ENCODE data around the gene HSD11B1. TPM values are rescaled to one million over a fixed set of nuclear protein-coding genes. Genes with fewer than 3 reads are reported as not detected.

The HSD11B1 gene
- total RNA-seq, 1 experiment from 2014 or later: 0.21 TPM

DNA sequence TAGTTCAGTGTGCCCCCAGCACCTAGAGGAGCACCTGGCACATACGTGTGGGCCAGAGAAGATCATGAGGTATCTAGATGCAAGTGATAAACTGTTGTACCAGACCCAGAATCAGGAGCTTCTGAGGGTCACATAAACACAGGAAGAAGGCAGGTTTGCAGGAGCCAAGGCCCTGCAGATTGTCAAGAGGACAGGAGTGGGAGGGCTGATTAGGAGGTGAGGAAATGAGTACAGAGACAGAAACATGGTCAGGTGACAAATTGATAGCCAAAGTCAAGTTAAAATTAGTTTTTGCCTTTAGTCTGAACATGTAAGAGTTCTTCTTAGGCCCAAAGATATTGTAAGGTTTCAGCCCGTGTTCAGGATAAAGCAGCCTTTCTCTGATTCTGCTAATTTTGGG is 37.2 kb downstream of the HSD11B1 start:
- no peak for DNase-seq (ENCODE audit: unreplicated experiment)
- Mint-ChIP-seq H3K9me3 (ENCODE audit: unreplicated experiment) (no peaks in the 10 kb centered on the region), H3K4me3 (ENCODE audit: unreplicated experiment) (no peak overlapping the region), H3K27ac (ENCODE audit: low read depth, unreplicated experiment) (no peak overlapping the region), H3K27me3 (ENCODE audit: insufficient read depth, unreplicated experiment) (no peaks in the 10 kb centered on the region), H3K4me1 (ENCODE audit: insufficient read depth, unreplicated experiment) (peaks cover 12% of the 10 kb centered on the region), H3K36me3 (ENCODE audit: insufficient read depth, unreplicated experiment) (no peaks in the 10 kb centered on the region)
- CTCF ChIA-PET: interaction anchor here (0.6 to 1.6 kb wide), 3 partner anchors 27 to 175 kb away, joined by 3 to 5 read pairs (median 4); no protein-coding TSS in a partner anchor
- TF ChIP-seq, protein P1, sequence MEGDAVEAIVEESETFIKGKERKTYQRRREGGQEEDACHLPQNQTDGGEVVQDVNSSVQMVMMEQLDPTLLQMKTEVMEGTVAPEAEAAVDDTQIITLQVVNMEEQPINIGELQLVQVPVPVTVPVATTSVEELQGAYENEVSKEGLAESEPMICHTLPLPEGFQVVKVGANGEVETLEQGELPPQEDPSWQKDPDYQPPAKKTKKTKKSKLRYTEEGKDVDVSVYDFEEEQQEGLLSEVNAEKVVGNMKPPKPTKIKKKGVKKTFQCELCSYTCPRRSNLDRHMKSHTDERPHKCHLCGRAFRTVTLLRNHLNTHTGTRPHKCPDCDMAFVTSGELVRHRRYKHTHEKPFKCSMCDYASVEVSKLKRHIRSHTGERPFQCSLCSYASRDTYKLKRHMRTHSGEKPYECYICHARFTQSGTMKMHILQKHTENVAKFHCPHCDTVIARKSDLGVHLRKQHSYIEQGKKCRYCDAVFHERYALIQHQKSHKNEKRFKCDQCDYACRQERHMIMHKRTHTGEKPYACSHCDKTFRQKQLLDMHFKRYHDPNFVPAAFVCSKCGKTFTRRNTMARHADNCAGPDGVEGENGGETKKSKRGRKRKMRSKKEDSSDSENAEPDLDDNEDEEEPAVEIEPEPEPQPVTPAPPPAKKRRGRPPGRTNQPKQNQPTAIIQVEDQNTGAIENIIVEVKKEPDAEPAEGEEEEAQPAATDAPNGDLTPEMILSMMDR (IDR thresholded peaks at IDR 0.05; ENCODE audit: unreplicated experiment): no peak
- intact Hi-C loops (cut with micrococcal nuclease): no loop called here
- POLR2A ChIA-PET: no interaction called here
- BruUV-seq (replicated peaks): no TSS peak

DNA sequence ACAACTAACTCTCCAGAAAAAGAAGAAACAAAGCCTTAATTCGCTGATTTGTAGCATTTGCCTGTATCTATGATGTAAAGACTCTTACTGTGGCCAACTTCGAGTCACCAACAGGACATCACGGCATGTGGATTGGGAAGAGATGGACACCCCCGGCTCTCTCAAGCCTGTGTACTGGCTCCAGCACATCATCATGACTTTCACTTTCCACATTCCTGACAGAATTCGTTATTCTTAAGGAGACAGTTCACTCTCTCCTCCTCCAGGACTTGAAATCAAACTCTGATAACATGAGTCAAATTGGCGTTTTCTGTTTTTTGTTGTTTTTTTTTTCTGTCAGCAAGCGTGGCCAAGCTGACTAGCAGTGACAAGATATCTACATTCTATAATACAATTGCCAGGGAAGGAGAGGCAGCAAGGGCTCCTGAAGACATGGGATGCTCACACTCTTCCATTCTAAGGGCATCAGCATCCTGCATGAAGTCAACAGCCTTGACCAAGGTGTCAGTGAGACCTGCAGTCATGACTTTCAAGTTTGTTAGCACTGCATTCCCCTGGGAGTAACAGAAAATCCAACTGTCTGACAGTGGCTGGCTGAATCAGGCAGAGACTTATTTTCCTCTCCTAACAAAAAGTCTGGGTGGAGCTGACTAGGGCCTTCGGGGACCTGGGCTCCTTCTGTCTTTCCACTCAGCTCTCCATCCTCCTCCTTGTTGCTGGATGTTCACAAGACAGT is 37.9 kb downstream of the HSD11B1 start:
- Mint-ChIP-seq H3K27ac (ENCODE audit: low read depth, unreplicated experiment) (no peak overlapping the region), H3K4me3 (ENCODE audit: unreplicated experiment) (no peak overlapping the region), H3K27me3 (ENCODE audit: insufficient read depth, unreplicated experiment) (no peaks in the 10 kb centered on the region), H3K9me3 (ENCODE audit: unreplicated experiment) (no peaks in the 10 kb centered on the region), H3K4me1 (ENCODE audit: insufficient read depth, unreplicated experiment) (peaks cover 16% of the 10 kb centered on the region), H3K36me3 (ENCODE audit: insufficient read depth, unreplicated experiment) (no peaks in the 10 kb centered on the region)
- BruUV-seq (replicated peaks): no TSS peak
- intact Hi-C loops (cut with micrococcal nuclease): no loop called here
- POLR2A ChIA-PET: interaction anchor here (1.0 kb wide), 1 partner anchor 166 kb away, joined by 3 read pairs; no protein-coding TSS in a partner anchor
- CTCF ChIA-PET: interaction anchor here (0.5 to 14.7 kb wide), 8 partner anchors 12 to 787 kb away, joined by 3 to 227 read pairs (median 5); partner anchors contain the start of gene CAMK1G
- TF ChIP-seq, protein P1 (IDR thresholded peaks at IDR 0.05; ENCODE audit: unreplicated experiment): no peak
- no peak for DNase-seq (ENCODE audit: unreplicated experiment)

DNA sequence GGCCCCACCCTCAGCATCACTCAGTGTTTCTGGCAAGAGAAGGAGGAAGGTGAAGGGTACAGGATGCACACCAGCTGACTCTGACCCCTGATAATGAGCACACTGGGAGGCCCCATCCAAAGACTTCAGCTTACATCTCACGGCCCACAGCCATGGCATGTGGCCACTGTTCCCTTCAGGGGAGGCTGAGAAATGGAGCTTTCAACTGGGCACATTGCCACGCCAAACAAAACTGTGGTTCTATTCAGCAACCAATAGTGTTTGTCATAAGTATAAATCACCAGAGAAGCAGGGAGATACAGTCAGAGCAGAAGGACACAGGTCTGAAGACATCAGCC is 38.5 kb downstream of the HSD11B1 start:
- POLR2A ChIA-PET: interaction anchor here (1.0 to 1.2 kb wide), 2 partner anchors 17 to 166 kb away, joined by 3 read pairs; no protein-coding TSS in a partner anchor
- H3K36me3 Mint-ChIP-seq (ENCODE audit: insufficient read depth, unreplicated experiment): no peaks in the 10 kb centered on the region
- BruUV-seq (replicated peaks): no TSS peak
- DNase-seq (ENCODE audit: unreplicated experiment): peak; percentile 77
- H3K27ac Mint-ChIP-seq (ENCODE audit: low read depth, unreplicated experiment): no peak overlapping the region
- TF ChIP-seq, protein P1 (IDR thresholded peaks at IDR 0.05; ENCODE audit: unreplicated experiment): no peak
- H3K4me3 Mint-ChIP-seq (ENCODE audit: unreplicated experiment): no peak overlapping the region
- peaks cover 19% of the 10 kb centered on the region for H3K4me1 Mint-ChIP-seq (ENCODE audit: insufficient read depth, unreplicated experiment)
- intact Hi-C loops (cut with micrococcal nuclease): no loop called here
- no peaks in the 10 kb centered on the region for H3K9me3 Mint-ChIP-seq (ENCODE audit: unreplicated experiment)
- CTCF ChIA-PET: interaction anchor here (0.5 to 14.7 kb wide), 8 partner anchors 13 to 786 kb away, joined by 3 to 227 read pairs (median 4); partner anchors contain the start of gene CAMK1G
- no peaks in the 10 kb centered on the region for H3K27me3 Mint-ChIP-seq (ENCODE audit: insufficient read depth, unreplicated experiment)

DNA sequence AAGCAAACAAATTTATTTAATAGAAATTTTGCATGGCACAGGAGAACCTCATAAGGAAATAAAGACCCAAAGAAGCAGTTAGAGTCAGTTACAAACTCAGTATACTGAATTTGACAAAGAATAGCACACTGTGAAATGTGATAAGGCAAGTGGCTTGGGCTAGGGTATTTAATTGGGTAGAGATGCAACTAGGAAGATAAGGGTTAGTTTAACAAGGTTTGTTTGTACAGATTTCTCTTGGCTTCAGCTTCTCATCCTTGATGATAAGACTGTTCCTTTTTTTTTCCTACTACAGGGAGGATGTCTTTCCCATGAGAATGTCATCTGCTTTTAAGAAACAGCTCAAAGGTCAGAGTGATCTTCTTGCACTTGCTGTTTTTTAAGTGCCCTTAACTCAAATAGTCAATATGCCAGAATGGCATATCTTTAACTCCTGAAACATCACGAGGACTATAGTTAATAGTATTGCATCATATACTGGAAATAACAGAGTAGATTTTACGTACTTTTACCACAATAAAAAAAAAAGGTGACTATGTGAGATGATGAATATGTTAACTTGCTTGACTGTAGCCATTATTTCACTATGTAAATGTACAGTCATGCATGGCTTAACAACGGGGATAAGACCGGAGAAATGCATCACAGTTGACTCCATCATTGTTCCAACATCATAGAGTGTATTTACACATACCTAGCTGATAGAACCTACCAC is 42.0 kb downstream of the HSD11B1 start:
- DNase-seq (ENCODE audit: unreplicated experiment): no peak
- no peak overlapping the region for H3K27ac Mint-ChIP-seq (ENCODE audit: low read depth, unreplicated experiment)
- intact Hi-C loops (cut with micrococcal nuclease): loop anchor here (1.0 to 2.0 kb wide), 5 partner anchors 52 to 177 kb away; partner anchors contain the start of gene LAMB3
- H3K4me1 Mint-ChIP-seq (ENCODE audit: insufficient read depth, unreplicated experiment): peaks cover 23% of the 10 kb centered on the region
- TF ChIP-seq, protein P1 (IDR thresholded peaks at IDR 0.05; ENCODE audit: unreplicated experiment): no peak
- BruUV-seq (replicated peaks): no TSS peak
- ChIA-PET CTCF (interaction anchor here (0.6 to 14.7 kb wide), 29 partner anchors 9 to 216 kb away, joined by 3 to 227 read pairs (median 5); partner anchors contain the start of genes CAMK1G, HSD11B1, LAMB3 and TRAF3IP3), POLR2A (interaction anchor here (0.7 to 2.2 kb wide), 4 partner anchors 94 to 177 kb away, joined by 3 to 10 read pairs (median 3); no protein-coding TSS in a partner anchor)
- H3K4me3 Mint-ChIP-seq (ENCODE audit: unreplicated experiment): no peak overlapping the region
- no peaks in the 10 kb centered on the region for H3K27me3 Mint-ChIP-seq (ENCODE audit: insufficient read depth, unreplicated experiment)
- no peaks in the 10 kb centered on the region for H3K36me3 Mint-ChIP-seq (ENCODE audit: insufficient read depth, unreplicated experiment)
- no peaks in the 10 kb centered on the region for H3K9me3 Mint-ChIP-seq (ENCODE audit: unreplicated experiment)
